GM23338 (cell line): ENCODE measurements around the gene PFN2. TPM values are rescaled to one million over a fixed set of nuclear protein-coding genes. Genes with fewer than 3 reads are reported as not detected.

ENCODE experiments used
- ATAC-seq: fragments of 200-7000 bp; cut with Tn5 transposase; 3 replicates; pipeline ENCODE4 v1.9.1; 2020
- DNase-seq: peaks from one replicate; pipeline ENCODE4 v3.0.0-alpha.2; 2015; ENCODE audit warnings: low spot score
- H2AFZ ChIP-seq: fragments of 200-600 bp; sonication (generic); 2 replicates; pipeline ENCODE4 v1.8.0; 2016; ENCODE audit warnings: antibody characterized with exemption, mild to moderate bottlenecking, moderate library complexity
- H3F3A ChIP-seq: fragments of 200-600 bp; sonication (generic); replicated peaks from 2 replicates; pipeline ENCODE4 v1.8.0; 2017; ENCODE audit warnings: antibody characterized with exemption, mixed run types, low read depth
- H3K27ac ChIP-seq: fragments of 200-600 bp; sonication (generic); 2 replicates; pipeline ENCODE4 v1.6.1; 2016; ENCODE audit warnings: low read depth
- H3K27me3 ChIP-seq: fragments of 200-600 bp; sonication (generic); 2 replicates; pipeline ENCODE4 v1.8.0; 2016; ENCODE audit warnings: mild to moderate bottlenecking, mixed run types, moderate library complexity; ENCODE audit not compliant: insufficient read depth
- H3K36me3 ChIP-seq: fragments of 200-600 bp; sonication (generic); 2 replicates; pipeline ENCODE4 v1.8.0; 2016; ENCODE audit warnings: mild to moderate bottlenecking; ENCODE audit not compliant: insufficient read depth
- H3K4me1 ChIP-seq: fragments of 200-600 bp; sonication (generic); 2 replicates; pipeline ENCODE4 v1.8.0; 2016; ENCODE audit warnings: mild to moderate bottlenecking, moderate library complexity; ENCODE audit not compliant: insufficient read depth
- H3K4me2 ChIP-seq: fragments of 200-600 bp; sonication (generic); 2 replicates; pipeline ENCODE4 v1.7.1; 2017; ENCODE audit warnings: mixed run types
- H3K4me3 ChIP-seq: fragments of 200-600 bp; sonication (generic); 2 replicates; pipeline ENCODE4 v1.6.1; 2016; ENCODE audit warnings: mixed run types
- H3K79me2 ChIP-seq: fragments of 200-600 bp; sonication (generic); replicated peaks from 2 replicates; pipeline ENCODE4 v1.8.0; 2017; ENCODE audit warnings: mild to moderate bottlenecking; ENCODE audit not compliant: insufficient read depth
- H3K9me2 ChIP-seq: fragments of 200-600 bp; sonication (generic); 2 replicates; pipeline ENCODE4 v1.8.0; 2017; ENCODE audit not compliant: insufficient read depth
- H4K20me1 ChIP-seq: fragments of 200-600 bp; sonication (generic); replicated peaks from 2 replicates; pipeline ENCODE4 v1.8.0; 2017; ENCODE audit warnings: mild to moderate bottlenecking; ENCODE audit not compliant: insufficient read depth
- H3K27ac Mint-ChIP-seq: 2 replicates; pipeline ENCODE4 v1.8.0; 2020; ENCODE audit warnings: inconsistent platforms, mild to moderate bottlenecking, moderate library complexity, mixed read lengths
- H3K27me3 Mint-ChIP-seq: 3 replicates; pipeline ENCODE4 v1.8.0; 2022; ENCODE audit warnings: low read depth, mild to moderate bottlenecking, moderate library complexity, mixed read lengths, inconsistent platforms; ENCODE audit not compliant: insufficient read depth, poor library complexity
- H3K36me3 Mint-ChIP-seq: 3 replicates; pipeline ENCODE4 v1.8.0; 2021; ENCODE audit warnings: low read depth, mild to moderate bottlenecking, inconsistent platforms, moderate library complexity, mixed read lengths
- H3K4me1 Mint-ChIP-seq: 3 replicates; pipeline ENCODE4 v1.8.0; 2020; ENCODE audit warnings: mild to moderate bottlenecking, inconsistent platforms, mixed read lengths
- H3K4me3 Mint-ChIP-seq: 3 replicates; pipeline ENCODE4 v1.8.0; 2021; ENCODE audit warnings: moderate library complexity, mild to moderate bottlenecking, inconsistent platforms, mixed read lengths
- H3K9me3 Mint-ChIP-seq: 3 replicates; pipeline ENCODE4 v1.8.0; 2020; ENCODE audit warnings: moderate library complexity, mild to moderate bottlenecking, inconsistent platforms, mixed read lengths
- CREB1 ChIP-seq: fragments of 250-450 bp; sonication (Bioruptor Pico); IDR thresholded peaks from 2 replicates; pipeline ENCODE4 v1.5.0; 2020; ENCODE audit warnings: low read depth, mild to moderate bottlenecking, moderate library complexity
- CTCF ChIP-seq, 2 experiments: fragments of 200-600 bp in 1 of 2; sonication (generic) in 1 of 2; conservative IDR thresholded peaks; 2 replicates each; pipeline versions ENCODE4 v1.5.1 to v1.6.1; 2016 to 2017; ENCODE audit warnings: antibody characterized with exemption in 2 of 2, low read depth in 2 of 2, mild to moderate bottlenecking in 2 of 2, moderate library complexity in 1 of 2
- ETS1 ChIP-seq: IDR thresholded peaks from 2 replicates; pipeline ENCODE4 v1.6.1; 2016; ENCODE audit warnings: antibody characterized with exemption
- EZH2 ChIP-seq: fragments of 200-600 bp; sonication (generic); IDR thresholded peaks from one replicate; pipeline ENCODE4 v1.8.0; 2017; ENCODE audit warnings: antibody characterized with exemption, mild to moderate bottlenecking, low read depth; ENCODE audit not compliant: unreplicated experiment
- EZH2phosphoT487 ChIP-seq: fragments of 200-600 bp; sonication (generic); IDR thresholded peaks from one replicate; pipeline ENCODE4 v1.8.1; 2018; ENCODE audit warnings: antibody characterized with exemption; ENCODE audit not compliant: unreplicated experiment
- JUNB ChIP-seq: IDR thresholded peaks from one replicate; pipeline ENCODE4 v1.6.1; 2016; ENCODE audit warnings: antibody characterized with exemption; ENCODE audit not compliant: unreplicated experiment
- NANOG ChIP-seq: IDR thresholded peaks from 2 replicates; pipeline ENCODE4 v1.6.1; 2016; ENCODE audit warnings: antibody characterized with exemption, borderline replicate concordance
- POLR2AphosphoS5 ChIP-seq: IDR thresholded peaks from 2 replicates; pipeline ENCODE4 v1.6.1; 2016; ENCODE audit warnings: antibody characterized with exemption, low read depth
- REST ChIP-seq: IDR thresholded peaks from one replicate; pipeline ENCODE4 v1.6.1; 2018; ENCODE audit warnings: antibody characterized with exemption; ENCODE audit not compliant: unreplicated experiment
- STAT1 ChIP-seq: IDR thresholded peaks from one replicate; pipeline ENCODE4 v1.6.1; 2016; ENCODE audit warnings: antibody characterized with exemption; ENCODE audit not compliant: unreplicated experiment
- ZNF114 ChIP-seq: fragments of 250-450 bp; sonication (Bioruptor Pico); IDR thresholded peaks from 2 replicates; pipeline ENCODE4 v1.5.0; 2020; ENCODE audit warnings: mild to moderate bottlenecking, moderate library complexity
- ZNF331 ChIP-seq: fragments of 250-450 bp; sonication (Bioruptor Pico); IDR thresholded peaks from 2 replicates; pipeline ENCODE4 v1.5.0; 2020; ENCODE audit warnings: low read depth, mild to moderate bottlenecking, moderate library complexity
- ZNF462 ChIP-seq: fragments of 250-450 bp; sonication (Bioruptor Pico); IDR thresholded peaks from 2 replicates; pipeline ENCODE4 v1.5.0; 2020; ENCODE audit warnings: mild to moderate bottlenecking, moderate library complexity
- polyA plus RNA-seq: library from polyadenylated mRNA; unstranded; fragments of >200 nt; fragmentation: Nextera tagmentation; extraction: Ambion mirVana; gene quantifications from 2 replicates; pipeline ENCODE4 v1.2.1, GENCODE V29; 2016
- total RNA-seq: library from RNA; depleted of rRNA; stranded (reverse); fragments of >200 nt; shearing (Covaris generic); gene quantifications from 2 replicates; pipeline ENCODE4 v1.2.3, GENCODE V29; 2014

The PFN2 gene
- total and polyA plus RNA-seq, 2 experiments from 2014 or later, result 183 to 212 TPM

GRCh38 chr3:149933008-149933407, 37.7 kb downstream of the PFN2 start:
- Histone ChIP-seq H3K4me3 (no peak overlapping the region), H3K27me3 (no peaks in the 10 kb centered on the region), H3K4me1 (no peaks in the 10 kb centered on the region), H3K27ac (no peak overlapping the region), H3K36me3 (no peaks in the 10 kb centered on the region), H3F3A (no peaks in the 10 kb centered on the region), H4K20me1 (no peaks in the 10 kb centered on the region), H3K4me2 (no peak overlapping the region), H3K9me2 (no peaks in the 10 kb centered on the region), H3K79me2 (peaks cover 8% of the 10 kb centered on the region), H2AFZ (no peak overlapping the region)
- Mint-ChIP-seq H3K4me3 (no peak overlapping the region), H3K36me3 (peaks cover 54% of the 10 kb centered on the region), H3K9me3 (peaks cover 27% of the 10 kb centered on the region), H3K4me1 (no peaks in the 10 kb centered on the region), H3K27ac (no peak overlapping the region), H3K27me3 (peaks cover 3% of the 10 kb centered on the region)
- ATAC-seq, result no peak
- TF ChIP-seq REST (no peak), NANOG (no peak), ZNF114 (CRISPR knock-in tag) (no peak), ZNF331 (CRISPR knock-in tag) (no peak), ETS1 (no peak), EZH2phosphoT487 (no peak), POLR2AphosphoS5 (no peak), EZH2 (no peak), CTCF (conservative IDR thresholded peaks at IDR 0.05; ENCODE audit: low read depth in 2 of 2) (no peak), CREB1 (CRISPR knock-in tag) (no peak), ZNF462 (CRISPR knock-in tag) (no peak), JUNB (no peak), STAT1 (no peak)
- no peak for DNase-seq
